ENCODE data around the gene SLC47A2. TPM values are rescaled to one million over a fixed set of nuclear protein-coding genes. Genes with fewer than 3 reads are reported as not detected.

Gene SLC47A2
- total and polyA plus RNA-seq, 2 experiments from 2014 or later, result not detected

- H3K4me3 ChIP-seq, result no peak overlapping the region
- H3F3A ChIP-seq (replicated peaks; ENCODE audit: low read depth), result peaks cover 5% of the 10 kb centered on the region; the same call in 1 of the 2 replicates
- ATAC-seq, result peak; percentile 23
- peak; percentile 81 for DNase-seq (ENCODE audit: low spot score)
- H3K27me3 ChIP-seq (ENCODE audit: insufficient read depth), result peaks cover 30% of the 10 kb centered on the region
- H4K20me1 ChIP-seq (replicated peaks; ENCODE audit: insufficient read depth), result peaks cover 4% of the 10 kb centered on the region; the same call in 1 of the 2 replicates
- H3K27ac ChIP-seq (ENCODE audit: low read depth), result no peak overlapping the region
- peaks cover 6% of the 10 kb centered on the region; the same call in 2 of the 3 replicates for H3K36me3 Mint-ChIP-seq (ENCODE audit: low read depth)
- no peaks in the 10 kb centered on the region for H3K9me3 Mint-ChIP-seq
- no peak overlapping the region for H3K4me2 ChIP-seq
- H2AFZ ChIP-seq, result no peak overlapping the region
- H3K27me3 Mint-ChIP-seq (ENCODE audit: insufficient read depth, low read depth, poor library complexity), result peaks cover 25% of the 10 kb centered on the region
- no peaks in the 10 kb centered on the region for H3K9me2 ChIP-seq (ENCODE audit: insufficient read depth)
- peak overlapping the region; percentile 41; the same call in 2 of the 3 replicates for H3K4me3 Mint-ChIP-seq
- H3K27ac Mint-ChIP-seq, result no peak overlapping the region
- peaks cover 51% of the 10 kb centered on the region for H3K4me1 ChIP-seq (ENCODE audit: insufficient read depth)
- TF ChIP-seq REST (IDR thresholded peaks at IDR 0.05; ENCODE audit: unreplicated experiment), result no peak
- TF ChIP-seq, protein P1, sequence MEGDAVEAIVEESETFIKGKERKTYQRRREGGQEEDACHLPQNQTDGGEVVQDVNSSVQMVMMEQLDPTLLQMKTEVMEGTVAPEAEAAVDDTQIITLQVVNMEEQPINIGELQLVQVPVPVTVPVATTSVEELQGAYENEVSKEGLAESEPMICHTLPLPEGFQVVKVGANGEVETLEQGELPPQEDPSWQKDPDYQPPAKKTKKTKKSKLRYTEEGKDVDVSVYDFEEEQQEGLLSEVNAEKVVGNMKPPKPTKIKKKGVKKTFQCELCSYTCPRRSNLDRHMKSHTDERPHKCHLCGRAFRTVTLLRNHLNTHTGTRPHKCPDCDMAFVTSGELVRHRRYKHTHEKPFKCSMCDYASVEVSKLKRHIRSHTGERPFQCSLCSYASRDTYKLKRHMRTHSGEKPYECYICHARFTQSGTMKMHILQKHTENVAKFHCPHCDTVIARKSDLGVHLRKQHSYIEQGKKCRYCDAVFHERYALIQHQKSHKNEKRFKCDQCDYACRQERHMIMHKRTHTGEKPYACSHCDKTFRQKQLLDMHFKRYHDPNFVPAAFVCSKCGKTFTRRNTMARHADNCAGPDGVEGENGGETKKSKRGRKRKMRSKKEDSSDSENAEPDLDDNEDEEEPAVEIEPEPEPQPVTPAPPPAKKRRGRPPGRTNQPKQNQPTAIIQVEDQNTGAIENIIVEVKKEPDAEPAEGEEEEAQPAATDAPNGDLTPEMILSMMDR (conservative IDR thresholded peaks at IDR 0.05; ENCODE audit: low read depth in 2 of 2), result peak; percentile 85 to 100
- H3K36me3 ChIP-seq (ENCODE audit: insufficient read depth), result no peaks in the 10 kb centered on the region
- H3K4me1 Mint-ChIP-seq, result peaks cover 50% of the 10 kb centered on the region
- peaks cover 17% of the 10 kb centered on the region for H3K79me2 ChIP-seq (replicated peaks; ENCODE audit: insufficient read depth)
These were observed 70.6 kb downstream of the SLC47A2 start for GRCh38 chr17:19645734-19646201.

GRCh38 chr17:19644493-19645210 lies 71.7 kb downstream of the SLC47A2 start:
- H2AFZ ChIP-seq, result no peak overlapping the region
- no peaks in the 10 kb centered on the region for H4K20me1 ChIP-seq (replicated peaks; ENCODE audit: insufficient read depth)
- H3K27me3 Mint-ChIP-seq (ENCODE audit: insufficient read depth, low read depth, poor library complexity), result peaks cover 25% of the 10 kb centered on the region
- no peaks in the 10 kb centered on the region for H3K9me2 ChIP-seq (ENCODE audit: insufficient read depth)
- TF ChIP-seq CREB1 (CRISPR knock-in tag; IDR thresholded peaks at IDR 0.05; ENCODE audit: low read depth) (no peak), EZH2 (IDR thresholded peaks at IDR 0.05; ENCODE audit: low read depth, unreplicated experiment) (no peak), EZH2phosphoT487 (IDR thresholded peaks at IDR 0.05; ENCODE audit: unreplicated experiment) (no peak), REST (IDR thresholded peaks at IDR 0.05; ENCODE audit: unreplicated experiment) (no peak), ZNF331 (CRISPR knock-in tag; IDR thresholded peaks at IDR 0.05; ENCODE audit: low read depth) (no peak)
- H3K4me3 Mint-ChIP-seq, result no peak overlapping the region
- ATAC-seq, result no peak
- peaks cover 3% of the 10 kb centered on the region; the same call in 1 of the 3 replicates for H3K36me3 Mint-ChIP-seq (ENCODE audit: low read depth)
- peaks cover 44% of the 10 kb centered on the region for H3K4me1 ChIP-seq (ENCODE audit: insufficient read depth)
- peaks cover 47% of the 10 kb centered on the region for H3K4me1 Mint-ChIP-seq
- peaks cover 5% of the 10 kb centered on the region; the same call in 1 of the 2 replicates for H3F3A ChIP-seq (replicated peaks; ENCODE audit: low read depth)
- H3K27ac Mint-ChIP-seq, result no peak overlapping the region
- H3K27ac ChIP-seq (ENCODE audit: low read depth), result no peak overlapping the region
- no peak overlapping the region for H3K4me3 ChIP-seq
- DNase-seq (ENCODE audit: low spot score), result no peak
- peaks cover 29% of the 10 kb centered on the region for H3K27me3 ChIP-seq (ENCODE audit: insufficient read depth)
- no peaks in the 10 kb centered on the region for H3K9me3 Mint-ChIP-seq
- H3K79me2 ChIP-seq (replicated peaks; ENCODE audit: insufficient read depth), result peaks cover 6% of the 10 kb centered on the region
- no peak overlapping the region for H3K4me2 ChIP-seq
- no peaks in the 10 kb centered on the region for H3K36me3 ChIP-seq (ENCODE audit: insufficient read depth)
